ENCODE results near the gene DOCK8.

Gene DOCK8

GRCh38 chr9:414595-414994, 199.9 kb downstream of the DOCK8 start:
- DNase-seq (ENCODE audit: low read depth): no peak

- DNase-seq (ENCODE audit: low read depth): no peak
Measured at GRCh38 chr9:419571-420171, 205.0 kb downstream of the DOCK8 start.

GRCh38 chr9:421896-422295, 207.2 kb downstream of the DOCK8 start:
- no peak for DNase-seq (ENCODE audit: low read depth)

- DNase-seq (ENCODE audit: low read depth): no peak
Measured at GRCh38 chr9:426264-426663, 211.6 kb downstream of the DOCK8 start.

GRCh38 chr9:426976-427375, 212.3 kb downstream of the DOCK8 start:
- no peak for DNase-seq (ENCODE audit: low read depth)

- no peak for DNase-seq (ENCODE audit: low read depth)
Measured at GRCh38 chr9:431701-432100, 217.0 kb downstream of the DOCK8 start.

- no peak for DNase-seq (ENCODE audit: low read depth)
Measured at GRCh38 chr9:436482-436881, 221.8 kb downstream of the DOCK8 start.

GRCh38 chr9:437066-437465, 222.4 kb downstream of the DOCK8 start:
- no peak for DNase-seq (ENCODE audit: low read depth)

GRCh38 chr9:437574-438001, 222.9 kb downstream of the DOCK8 start:
- no peak for DNase-seq (ENCODE audit: low read depth)

- DNase-seq (ENCODE audit: low read depth): no peak
Measured at GRCh38 chr9:438066-438465, 223.4 kb downstream of the DOCK8 start.

- no peak for DNase-seq (ENCODE audit: low read depth)
Measured at GRCh38 chr9:438961-439768, 224.5 kb downstream of the DOCK8 start.

GRCh38 chr9:441126-441525, 226.5 kb downstream of the DOCK8 start:
- no peak for DNase-seq (ENCODE audit: low read depth)

- no peak for DNase-seq (ENCODE audit: low read depth)
Measured at GRCh38 chr9:444528-444927, 229.9 kb downstream of the DOCK8 start.

GRCh38 chr9:445033-445432, 230.4 kb downstream of the DOCK8 start:
- DNase-seq (ENCODE audit: low read depth): no peak

GRCh38 chr9:446074-446699, 231.5 kb downstream of the DOCK8 start:
- DNase-seq (ENCODE audit: low read depth): no peak

- peak; percentile 50 for DNase-seq (ENCODE audit: low read depth)
Measured at GRCh38 chr9:447230-448025, 232.8 kb downstream of the DOCK8 start.

- no peak for DNase-seq (ENCODE audit: low read depth)
Measured at GRCh38 chr9:450057-450456, 235.4 kb downstream of the DOCK8 start.

- DNase-seq (ENCODE audit: low read depth): no peak
Measured at GRCh38 chr9:450561-450960, 235.9 kb downstream of the DOCK8 start.

GRCh38 chr9:453832-454231, 239.2 kb downstream of the DOCK8 start:
- DNase-seq (ENCODE audit: low read depth): no peak

GRCh38 chr9:456365-456764, 241.7 kb downstream of the DOCK8 start:
- no peak for DNase-seq (ENCODE audit: low read depth)

- no peak for DNase-seq (ENCODE audit: low read depth)
Measured at GRCh38 chr9:458590-458989, 243.9 kb downstream of the DOCK8 start.

All from T-helper 22 cell (primary cell).